HUES48 (cell line): ENCODE data around the gene MYH16.
"Not testable (repeated sequence)": the region's sequence is repeated elsewhere in the genome, so short reads cannot be mapped to it uniquely, and the experiment has no call there.

Source experiments
- H3K27ac ChIP-seq: one replicate; pipeline ENCODE4 v1.7.0; 2013; ENCODE audit warnings: low read depth, low read length, inconsistent platforms
- H3K27me3 ChIP-seq: 2 replicates; pipeline ENCODE4 v1.6.1; 2013; ENCODE audit warnings: mild to moderate bottlenecking, low read length; ENCODE audit not compliant: control insufficient read depth, insufficient read depth
- H3K36me3 ChIP-seq: 2 replicates; pipeline ENCODE4 v1.6.1; 2013; ENCODE audit warnings: low read length; ENCODE audit not compliant: control insufficient read depth, insufficient read depth
- H3K4me1 ChIP-seq: 2 replicates; pipeline ENCODE4 v1.6.1; 2013; ENCODE audit warnings: mild to moderate bottlenecking, low read length; ENCODE audit not compliant: control insufficient read depth, insufficient read depth
- H3K4me3 ChIP-seq: 2 replicates; pipeline ENCODE4 v1.5.1; 2013; ENCODE audit warnings: mild to moderate bottlenecking, low read depth, low read length
- H3K9ac ChIP-seq: 2 replicates; pipeline ENCODE4 v1.6.1; 2013; ENCODE audit warnings: mild to moderate bottlenecking, low read depth, low read length, moderate library complexity
- H3K9me3 ChIP-seq: 2 replicates; pipeline ENCODE4 v1.6.1; 2013; ENCODE audit warnings: low read length; ENCODE audit not compliant: control insufficient read depth, insufficient read depth

The MYH16 gene

GRCh38 chr7:99325592-99326407, 53.2 kb downstream of the MYH16 start, which contains the start of gene ARPC1A:
ARPC1A (plus strand) TSS chr7:99325898; CDS start chr7:99333354, 7,456 bp downstream.
- H3K36me3 ChIP-seq: no peaks in the 10 kb centered on the region
- no peaks in the 10 kb centered on the region for H3K27me3 ChIP-seq
- peak within 1 kb of the TSS; percentile 89 for H3K27ac ChIP-seq
- H3K4me3 ChIP-seq: peak within 1 kb of the TSS; percentile 99
- peaks cover 14% of the 10 kb centered on the region for H3K4me1 ChIP-seq
- no peaks in the 10 kb centered on the region for H3K9me3 ChIP-seq
- peak within 1 kb of the TSS; percentile 86 for H3K9ac ChIP-seq

DNA sequence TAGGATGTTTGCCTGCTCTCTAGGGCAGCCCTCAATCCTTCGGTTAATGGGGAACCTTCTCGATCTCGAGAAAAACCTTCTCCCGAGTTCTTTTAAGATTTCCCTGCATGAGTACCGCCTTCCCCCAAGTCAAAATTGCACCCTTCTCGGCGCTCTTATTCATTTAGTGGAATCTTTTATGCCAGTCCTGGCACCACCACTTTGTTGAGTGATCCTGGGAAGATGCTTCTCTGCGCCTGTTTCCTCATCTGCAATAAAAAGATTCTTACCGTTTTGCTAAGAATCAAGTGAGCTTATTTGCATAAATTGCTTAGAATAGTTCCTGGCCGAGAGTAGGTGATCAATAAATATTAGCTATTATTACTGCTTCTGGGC, 53.8 kb downstream of the MYH16 start:
- Histone ChIP-seq H3K36me3 (no peaks in the 10 kb centered on the region), H3K9ac (peak overlapping the region; percentile 29), H3K27ac (peak overlapping the region; percentile 89), H3K9me3 (no peaks in the 10 kb centered on the region), H3K4me3 (peak overlapping the region; percentile 99), H3K27me3 (no peaks in the 10 kb centered on the region), H3K4me1 (peaks cover 11% of the 10 kb centered on the region)

DNA sequence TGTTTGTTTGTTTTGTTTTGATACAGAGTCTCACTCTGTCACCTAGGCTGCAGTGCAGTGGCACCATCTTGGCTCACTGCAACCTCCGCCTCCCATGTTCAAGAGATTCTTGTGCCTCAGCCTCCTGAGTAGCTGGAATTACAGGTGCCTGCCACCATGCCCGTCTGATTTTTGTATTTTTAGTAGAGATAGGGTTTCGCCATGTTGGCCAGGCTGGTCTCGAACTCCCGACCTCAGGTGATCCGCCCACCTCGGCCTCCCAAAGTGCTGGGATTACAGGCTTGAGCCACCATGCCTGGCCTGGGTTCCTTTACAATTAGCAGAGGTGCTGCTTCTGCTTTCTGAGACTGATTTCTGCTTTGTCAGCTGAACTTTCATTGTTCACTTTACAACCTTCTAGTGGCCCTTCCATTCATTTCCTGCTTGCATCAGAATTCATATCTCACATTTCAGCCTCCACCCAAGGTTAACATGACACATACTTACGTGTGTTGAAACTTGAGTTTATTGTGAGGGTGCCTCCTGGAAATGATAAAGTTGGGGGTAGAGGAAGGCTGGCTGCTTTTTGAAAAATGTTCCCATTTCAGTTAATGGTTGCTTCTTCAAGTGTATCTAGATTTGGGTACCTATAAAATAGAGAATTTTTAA, 57.8 kb downstream of the MYH16 start:
- H3K27me3 ChIP-seq, H3K9me3 ChIP-seq, H3K9ac ChIP-seq, H3K27ac ChIP-seq, H3K4me1 ChIP-seq, H3K4me3 ChIP-seq: not testable (repeated sequence)
- H3K36me3 ChIP-seq: peaks cover 15% of the 10 kb centered on the region

DNA sequence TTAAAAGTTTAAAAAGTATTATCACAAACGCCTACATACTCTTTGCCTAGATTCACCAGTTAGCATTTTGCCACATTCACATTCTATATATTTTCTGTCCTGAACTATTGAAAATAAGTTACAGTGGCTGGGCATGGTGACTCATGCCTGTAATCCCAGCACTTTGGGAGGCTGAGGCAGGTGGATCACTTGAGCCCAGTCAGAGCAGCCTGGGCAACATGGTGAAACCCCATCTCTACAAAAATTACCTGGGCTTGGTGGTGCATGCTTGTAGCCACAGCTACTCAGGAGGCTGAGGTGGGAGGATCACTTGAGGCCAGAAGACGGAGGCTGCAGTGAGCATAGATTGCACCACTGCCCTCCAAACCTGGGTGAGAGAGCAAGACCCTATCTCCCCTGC, 58.4 kb downstream of the MYH16 start:
- Histone ChIP-seq H3K9ac (no peak overlapping the region), H3K4me1 (peaks cover 4% of the 10 kb centered on the region; the same call in 1 of the 2 replicates), H3K4me3 (no peak overlapping the region), H3K27ac (no peak overlapping the region), H3K9me3 (no peaks in the 10 kb centered on the region), H3K36me3 (peaks cover 19% of the 10 kb centered on the region), H3K27me3 (no peaks in the 10 kb centered on the region)

- Histone ChIP-seq H3K36me3 (peaks cover 72% of the 10 kb centered on the region), H3K9me3 (no peaks in the 10 kb centered on the region), H3K9ac (no peak overlapping the region), H3K4me3 (no peak overlapping the region), H3K27me3 (no peaks in the 10 kb centered on the region), H3K27ac (no peak overlapping the region), H3K4me1 (no peaks in the 10 kb centered on the region)
Observed at GRCh38 chr7:99339595-99339994, 67.0 kb downstream of the MYH16 start.

- H3K4me3 ChIP-seq: no peak overlapping the region
- no peak overlapping the region for H3K9ac ChIP-seq
- H3K27ac ChIP-seq: no peak overlapping the region
- H3K4me1 ChIP-seq: no peaks in the 10 kb centered on the region
- peaks cover 72% of the 10 kb centered on the region for H3K36me3 ChIP-seq
- H3K9me3 ChIP-seq: no peaks in the 10 kb centered on the region
- H3K27me3 ChIP-seq: no peaks in the 10 kb centered on the region
Observed at GRCh38 chr7:99340659-99341058, 68.0 kb downstream of the MYH16 start.

DNA sequence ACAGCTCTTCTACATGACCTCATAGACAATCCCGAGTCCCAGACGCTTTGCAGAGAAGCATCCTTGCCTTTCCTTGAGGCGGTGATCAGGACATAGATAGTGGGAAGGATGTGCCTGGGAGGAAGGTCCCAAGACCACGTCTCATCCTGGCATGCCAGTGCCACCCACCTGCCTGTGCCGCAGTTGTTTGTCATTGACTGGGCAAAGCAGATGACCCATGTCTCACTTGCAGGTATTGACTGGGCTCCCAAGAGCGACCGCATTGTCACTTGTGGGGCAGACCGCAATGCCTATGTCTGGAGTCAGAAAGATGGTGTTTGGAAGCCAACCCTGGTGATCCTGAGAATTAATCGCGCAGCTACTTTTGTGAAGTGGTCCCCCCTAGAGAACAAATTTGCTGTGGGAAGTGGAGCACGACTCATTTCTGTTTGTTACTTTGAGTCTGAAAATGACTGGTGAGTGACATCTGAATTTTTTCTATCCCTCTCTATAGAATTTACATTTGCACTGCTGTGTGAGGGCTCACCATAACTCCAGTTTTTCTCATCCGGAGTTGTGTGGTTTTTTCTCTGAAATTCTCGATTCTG, 71.5 kb downstream of the MYH16 start:
- H3K9ac ChIP-seq: no peak overlapping the region

GRCh38 chr7:99350641-99351040, 78.0 kb downstream of the MYH16 start:
- H3K4me3 ChIP-seq, H3K27ac ChIP-seq, H3K9ac ChIP-seq, H3K9me3 ChIP-seq, H3K27me3 ChIP-seq, H3K4me1 ChIP-seq: not testable (repeated sequence)
- H3K36me3 ChIP-seq: peaks cover 62% of the 10 kb centered on the region

More for the DNA sequence above, 71.5 kb downstream of the MYH16 start:
- Histone ChIP-seq H3K27ac (no peak overlapping the region), H3K27me3 (no peaks in the 10 kb centered on the region), H3K4me1 (no peaks in the 10 kb centered on the region), H3K36me3 (peaks cover 74% of the 10 kb centered on the region), H3K9me3 (no peaks in the 10 kb centered on the region), H3K4me3 (no peak overlapping the region)

GRCh38 chr7:99352247-99352646, 79.6 kb downstream of the MYH16 start:
- H3K36me3 ChIP-seq: peaks cover 59% of the 10 kb centered on the region
- no peaks in the 10 kb centered on the region for H3K9me3 ChIP-seq
- no peaks in the 10 kb centered on the region for H3K27me3 ChIP-seq
- no peak overlapping the region for H3K9ac ChIP-seq
- no peak overlapping the region for H3K27ac ChIP-seq
- no peak overlapping the region for H3K4me3 ChIP-seq
- H3K4me1 ChIP-seq: no peaks in the 10 kb centered on the region

DNA sequence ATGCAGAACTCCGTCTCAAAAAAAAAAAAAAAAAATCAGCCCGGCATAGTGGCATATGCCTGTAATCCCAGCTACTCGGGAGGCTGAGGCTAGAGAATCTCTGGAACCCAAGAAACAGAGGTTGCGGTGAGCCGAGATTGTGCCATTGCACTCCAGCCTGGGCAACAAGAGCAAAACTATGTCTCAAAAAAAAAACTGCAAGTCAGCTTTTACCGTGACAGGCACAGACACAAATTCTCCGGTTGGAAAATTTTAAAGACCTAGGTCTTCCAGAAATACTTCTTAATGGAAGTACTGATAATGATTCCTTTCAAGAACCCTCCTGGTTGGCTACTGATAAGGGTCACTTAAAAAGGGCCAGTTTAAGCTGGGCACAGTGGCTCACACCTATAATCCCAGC, 82.5 kb downstream of the MYH16 start:
- Histone ChIP-seq H3K4me1 (no peaks in the 10 kb centered on the region), H3K9ac (no peak overlapping the region), H3K9me3 (no peaks in the 10 kb centered on the region), H3K4me3 (no peak overlapping the region), H3K36me3 (peaks cover 58% of the 10 kb centered on the region), H3K27me3 (no peaks in the 10 kb centered on the region), H3K27ac (no peak overlapping the region)
